Measurements from ENCODE around the gene ERCC5.

Gene ERCC5

DNA sequence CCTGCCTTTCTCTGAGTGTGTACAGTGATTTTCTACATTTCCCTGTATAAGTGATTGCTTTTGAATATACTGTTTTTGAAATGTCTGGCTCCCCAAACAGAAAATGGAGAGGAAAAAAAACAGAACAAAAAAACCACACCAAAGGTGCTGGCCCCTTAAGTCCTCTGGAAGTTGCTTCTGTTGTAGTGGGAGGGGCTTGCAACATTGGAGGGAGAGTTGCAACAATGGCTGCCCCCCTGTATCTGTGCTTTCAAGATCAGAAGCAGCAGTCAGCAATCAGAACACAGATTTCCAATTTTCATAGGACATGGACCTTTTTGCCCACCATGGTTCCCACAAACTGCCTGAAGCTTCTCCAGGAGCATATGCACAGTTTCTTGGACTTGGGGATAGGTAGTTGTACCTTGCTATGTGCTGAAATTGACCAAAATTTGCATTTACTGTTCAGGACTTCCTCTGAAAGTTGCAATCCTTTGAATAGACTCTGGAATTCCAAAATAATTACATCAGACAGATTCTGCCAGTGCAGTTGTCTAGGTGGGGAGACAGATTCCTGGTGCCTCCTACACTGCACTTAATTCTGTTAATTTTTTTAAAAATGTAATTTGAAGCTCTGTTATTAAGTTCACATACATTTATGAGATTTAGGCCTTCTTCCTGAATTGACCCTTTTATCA is 33.1 kb upstream of the ERCC5 start:
- H3K4me3 ChIP-seq (ENCODE audit: insufficient read length, low read depth) = no peak overlapping the region
- no peaks in the 10 kb centered on the region for H3K27me3 ChIP-seq (ENCODE audit: insufficient read depth, insufficient read length)
- no peaks in the 10 kb centered on the region for H3K36me3 ChIP-seq (ENCODE audit: insufficient read depth, insufficient read length, low read length)
- no peaks in the 10 kb centered on the region for H3K4me1 ChIP-seq (ENCODE audit: insufficient read depth, insufficient read length)
- TF ChIP-seq SUZ12 (IDR thresholded peaks at IDR 0.05; ENCODE audit: extremely low read depth, insufficient read depth, insufficient read length) (no peak), ZNF274 (IDR thresholded peaks at IDR 0.05; ENCODE audit: low read depth, low read length) (no peak), YY1 (IDR thresholded peaks at IDR 0.05; ENCODE audit: insufficient read depth, insufficient read length) (no peak)
- no peak for DNase-seq (ENCODE audit: low read depth, low spot score)
- no peak overlapping the region for H3K9ac ChIP-seq (ENCODE audit: insufficient read length, low read depth)
- H3K9me3 ChIP-seq (ENCODE audit: insufficient read depth, low read length) = no peaks in the 10 kb centered on the region

DNA sequence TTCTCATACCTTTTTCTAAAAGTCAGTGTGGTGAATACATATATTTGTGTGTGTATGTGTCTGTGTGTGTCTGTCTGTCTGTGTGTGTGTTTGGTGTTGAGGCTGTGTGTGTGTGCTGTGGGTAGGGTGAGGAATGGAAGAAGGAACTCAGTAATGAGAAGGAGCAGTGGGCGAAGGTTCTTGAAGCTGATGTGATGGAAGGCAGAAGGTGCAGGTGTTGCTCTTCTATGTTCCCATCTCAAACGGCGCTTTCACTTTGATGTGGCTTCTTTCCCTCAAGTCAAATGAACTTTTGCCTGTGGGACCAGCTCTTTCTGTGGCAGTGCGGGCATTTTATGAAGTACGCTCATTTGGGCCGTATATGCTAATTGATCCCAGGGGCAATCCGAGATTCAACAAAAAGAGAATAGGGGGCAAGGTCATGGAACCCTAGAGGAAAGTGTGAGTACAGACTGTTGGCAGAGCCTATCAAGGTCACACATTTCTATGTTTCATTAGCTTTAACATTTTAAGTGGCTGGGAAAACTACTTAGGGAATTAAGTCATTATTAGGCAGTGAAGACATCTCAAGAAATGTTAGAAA is 31.7 kb upstream of the ERCC5 start:
- TF ChIP-seq YY1 (IDR thresholded peaks at IDR 0.05; ENCODE audit: insufficient read depth, insufficient read length) (no peak), ZNF274 (IDR thresholded peaks at IDR 0.05; ENCODE audit: low read depth, low read length) (no peak), SUZ12 (IDR thresholded peaks at IDR 0.05; ENCODE audit: extremely low read depth, insufficient read depth, insufficient read length) (no peak)
- Histone ChIP-seq H3K27me3 (ENCODE audit: insufficient read depth, insufficient read length) (no peaks in the 10 kb centered on the region), H3K9me3 (ENCODE audit: insufficient read depth, low read length) (no peaks in the 10 kb centered on the region), H3K36me3 (ENCODE audit: insufficient read depth, insufficient read length, low read length) (no peaks in the 10 kb centered on the region), H3K4me1 (ENCODE audit: insufficient read depth, insufficient read length) (no peaks in the 10 kb centered on the region), H3K9ac (ENCODE audit: insufficient read length, low read depth) (no peak overlapping the region), H3K4me3 (ENCODE audit: insufficient read length, low read depth) (no peak overlapping the region)
- no peak for DNase-seq (ENCODE audit: low read depth, low spot score)

DNA sequence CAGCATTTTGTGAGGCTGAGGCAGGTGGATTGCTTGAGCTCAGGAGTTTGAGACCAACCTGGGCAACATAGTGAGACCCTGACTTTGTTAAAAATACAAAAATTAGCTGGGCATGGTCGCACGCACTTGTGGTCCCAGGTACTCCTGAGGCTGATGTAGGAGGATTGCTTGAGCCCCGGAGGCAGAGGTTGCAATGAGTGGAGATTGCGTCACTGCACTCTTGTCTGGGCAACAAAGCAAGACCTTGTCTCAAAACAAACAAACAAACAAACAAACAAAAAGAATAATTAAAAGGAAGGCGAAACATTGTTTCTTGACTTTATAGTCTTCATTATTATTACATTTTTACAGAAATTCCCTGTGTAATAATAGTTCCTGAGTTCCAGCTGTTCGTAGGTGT is 31.0 kb upstream of the ERCC5 start:
- no peaks in the 10 kb centered on the region for H3K27me3 ChIP-seq (ENCODE audit: insufficient read depth, insufficient read length)
- H3K9me3 ChIP-seq (ENCODE audit: insufficient read depth, low read length) = no peaks in the 10 kb centered on the region
- no peak for DNase-seq (ENCODE audit: low read depth, low spot score)
- TF ChIP-seq ZNF274 (IDR thresholded peaks at IDR 0.05; ENCODE audit: low read depth, low read length) (no peak), SUZ12 (IDR thresholded peaks at IDR 0.05; ENCODE audit: extremely low read depth, insufficient read depth, insufficient read length) (no peak), YY1 (IDR thresholded peaks at IDR 0.05; ENCODE audit: insufficient read depth, insufficient read length) (no peak)
- H3K4me1 ChIP-seq (ENCODE audit: insufficient read depth, insufficient read length) = no peaks in the 10 kb centered on the region
- H3K4me3 ChIP-seq (ENCODE audit: insufficient read length, low read depth) = no peak overlapping the region
- no peak overlapping the region for H3K9ac ChIP-seq (ENCODE audit: insufficient read length, low read depth)
- no peaks in the 10 kb centered on the region for H3K36me3 ChIP-seq (ENCODE audit: insufficient read depth, insufficient read length, low read length)

DNA sequence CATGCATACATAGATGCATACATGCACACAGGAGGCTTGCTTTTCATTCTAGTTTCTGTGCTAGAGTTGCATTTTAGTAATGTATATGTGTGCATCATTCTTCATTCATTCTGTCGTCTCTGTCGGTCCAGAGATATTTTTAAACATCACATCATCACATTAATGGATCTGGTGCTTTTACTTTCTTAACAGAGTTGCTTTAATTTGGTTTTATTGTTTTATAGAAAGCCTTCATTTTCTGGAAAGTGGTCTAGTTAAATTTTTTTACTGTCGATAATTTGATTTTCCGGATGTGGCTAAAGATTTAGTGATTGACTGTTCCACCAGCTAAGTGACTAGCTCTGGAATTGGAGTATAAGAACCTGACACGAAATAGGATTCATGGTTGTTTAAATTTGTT is 30.0 kb upstream of the ERCC5 start:
- Histone ChIP-seq H3K27me3 (ENCODE audit: insufficient read depth, insufficient read length) (no peaks in the 10 kb centered on the region), H3K36me3 (ENCODE audit: insufficient read depth, insufficient read length, low read length) (no peaks in the 10 kb centered on the region), H3K9me3 (ENCODE audit: insufficient read depth, low read length) (no peaks in the 10 kb centered on the region), H3K9ac (ENCODE audit: insufficient read length, low read depth) (no peak overlapping the region), H3K4me1 (ENCODE audit: insufficient read depth, insufficient read length) (no peaks in the 10 kb centered on the region), H3K4me3 (ENCODE audit: insufficient read length, low read depth) (no peak overlapping the region)
- no peak for DNase-seq (ENCODE audit: low read depth, low spot score)
- TF ChIP-seq SUZ12 (IDR thresholded peaks at IDR 0.05; ENCODE audit: extremely low read depth, insufficient read depth, insufficient read length) (no peak), ZNF274 (IDR thresholded peaks at IDR 0.05; ENCODE audit: low read depth, low read length) (no peak), YY1 (IDR thresholded peaks at IDR 0.05; ENCODE audit: insufficient read depth, insufficient read length) (no peak)

DNA sequence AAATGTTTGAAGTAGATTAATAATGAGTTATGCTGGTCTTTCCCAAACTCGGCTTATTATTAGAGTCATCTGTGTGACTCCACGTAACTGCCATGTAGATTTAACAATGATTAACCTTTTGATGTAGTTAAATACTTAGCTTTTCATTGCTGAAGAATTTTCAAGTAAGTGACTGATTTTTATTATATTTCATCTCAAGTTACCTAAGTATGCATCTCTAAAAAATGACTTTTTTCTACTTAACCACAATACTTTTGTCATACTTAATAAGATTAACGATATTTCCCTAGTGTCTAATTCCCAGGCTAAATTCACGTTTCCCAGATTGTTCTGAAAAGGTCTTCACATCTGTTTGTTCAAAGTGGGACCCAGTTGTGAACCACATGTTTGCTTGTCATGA is 29.1 kb upstream of the ERCC5 start:
- DNase-seq (ENCODE audit: low read depth, low spot score) = no peak
- Histone ChIP-seq H3K36me3 (ENCODE audit: insufficient read depth, insufficient read length, low read length) (no peaks in the 10 kb centered on the region), H3K4me3 (ENCODE audit: insufficient read length, low read depth) (no peak overlapping the region), H3K9me3 (ENCODE audit: insufficient read depth, low read length) (no peaks in the 10 kb centered on the region), H3K4me1 (ENCODE audit: insufficient read depth, insufficient read length) (no peaks in the 10 kb centered on the region), H3K27me3 (ENCODE audit: insufficient read depth, insufficient read length) (no peaks in the 10 kb centered on the region), H3K9ac (ENCODE audit: insufficient read length, low read depth) (no peak overlapping the region)
- TF ChIP-seq ZNF274 (IDR thresholded peaks at IDR 0.05; ENCODE audit: low read depth, low read length) = no peak
- TF ChIP-seq SUZ12 (IDR thresholded peaks at IDR 0.05; ENCODE audit: extremely low read depth, insufficient read depth, insufficient read length) = no peak
- TF ChIP-seq YY1 (IDR thresholded peaks at IDR 0.05; ENCODE audit: insufficient read depth, insufficient read length) = no peak

DNA sequence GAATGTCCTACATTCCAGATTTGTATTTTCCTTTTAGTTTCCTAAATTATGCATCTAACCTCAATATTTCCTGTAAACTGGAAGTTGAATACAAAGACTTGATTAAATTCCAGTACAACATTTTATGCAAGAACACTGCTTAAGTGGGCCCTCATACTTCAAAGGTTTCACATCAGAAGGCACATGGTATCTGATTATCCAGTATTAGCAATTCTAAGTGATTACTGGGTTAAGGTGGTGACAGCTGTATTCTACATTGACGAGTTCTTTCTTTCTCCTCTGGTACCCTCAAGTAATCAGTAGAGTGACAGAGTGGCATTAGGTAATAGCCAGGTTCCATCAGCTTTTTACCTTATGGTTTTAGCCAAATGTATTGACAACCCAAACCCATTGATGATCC is 28.6 kb upstream of the ERCC5 start:
- H3K4me3 ChIP-seq (ENCODE audit: insufficient read length, low read depth) = no peak overlapping the region
- TF ChIP-seq YY1 (IDR thresholded peaks at IDR 0.05; ENCODE audit: insufficient read depth, insufficient read length) (no peak), ZNF274 (IDR thresholded peaks at IDR 0.05; ENCODE audit: low read depth, low read length) (no peak), SUZ12 (IDR thresholded peaks at IDR 0.05; ENCODE audit: extremely low read depth, insufficient read depth, insufficient read length) (no peak)
- no peak for DNase-seq (ENCODE audit: low read depth, low spot score)
- H3K36me3 ChIP-seq (ENCODE audit: insufficient read depth, insufficient read length, low read length) = no peaks in the 10 kb centered on the region
- no peaks in the 10 kb centered on the region for H3K9me3 ChIP-seq (ENCODE audit: insufficient read depth, low read length)
- H3K27me3 ChIP-seq (ENCODE audit: insufficient read depth, insufficient read length) = no peaks in the 10 kb centered on the region
- H3K9ac ChIP-seq (ENCODE audit: insufficient read length, low read depth) = no peak overlapping the region
- H3K4me1 ChIP-seq (ENCODE audit: insufficient read depth, insufficient read length) = no peaks in the 10 kb centered on the region

DNA sequence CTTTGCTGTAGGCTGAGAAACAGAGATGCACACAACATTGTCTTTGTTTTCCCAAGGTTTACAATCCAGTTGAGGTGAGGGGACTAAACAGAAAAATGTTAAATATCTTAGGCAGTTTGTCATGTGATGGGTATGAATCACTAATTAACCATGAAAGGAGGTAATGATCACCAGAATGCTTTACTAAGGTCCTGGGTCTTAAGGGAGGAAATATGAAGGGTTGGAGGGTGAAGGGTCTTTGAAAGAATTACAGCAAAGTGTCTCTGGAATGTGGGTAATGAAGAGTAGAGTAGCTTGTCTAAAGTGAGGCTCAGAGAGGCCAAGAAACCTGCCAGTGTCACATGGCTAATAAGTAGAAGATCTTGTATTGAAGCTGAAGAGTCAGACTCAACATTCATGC is 27.9 kb upstream of the ERCC5 start:
- H3K4me3 ChIP-seq (ENCODE audit: insufficient read length, low read depth) = no peak overlapping the region
- no peak overlapping the region for H3K9ac ChIP-seq (ENCODE audit: insufficient read length, low read depth)
- no peaks in the 10 kb centered on the region for H3K4me1 ChIP-seq (ENCODE audit: insufficient read depth, insufficient read length)
- H3K36me3 ChIP-seq (ENCODE audit: insufficient read depth, insufficient read length, low read length) = no peaks in the 10 kb centered on the region
- TF ChIP-seq SUZ12 (IDR thresholded peaks at IDR 0.05; ENCODE audit: extremely low read depth, insufficient read depth, insufficient read length) (no peak), ZNF274 (IDR thresholded peaks at IDR 0.05; ENCODE audit: low read depth, low read length) (no peak), YY1 (IDR thresholded peaks at IDR 0.05; ENCODE audit: insufficient read depth, insufficient read length) (no peak)
- H3K9me3 ChIP-seq (ENCODE audit: insufficient read depth, low read length) = no peaks in the 10 kb centered on the region
- H3K27me3 ChIP-seq (ENCODE audit: insufficient read depth, insufficient read length) = no peaks in the 10 kb centered on the region
- DNase-seq (ENCODE audit: low read depth, low spot score) = no peak

All from NT2/D1 (cell line).